Vagina (tissue), 2 donors: ENCODE data around the gene CHD6.

Source experiments
- CTCF ChIP-seq, 3 experiments: fragments of 450-650 bp in 2 of 3; fragments of 200-600 bp in 1 of 3; sonication (generic) in 1 of 3; IDR thresholded peaks; one replicate each; pipeline ENCODE4 v1.5.1; 2017 to 2019; ENCODE audit warnings: antibody characterized with exemption in 3 of 3, mild to moderate bottlenecking in 2 of 3, moderate library complexity in 2 of 3
- POLR2A ChIP-seq, 2 donors: fragments of 450-650 bp; IDR thresholded peaks; one replicate each; pipeline ENCODE4 v1.6.1; 2017; ENCODE audit warnings: antibody characterized with exemption in 2 of 2, mild to moderate bottlenecking in 2 of 2, moderate library complexity in 2 of 2
- POLR2AphosphoS5 ChIP-seq, 2 donors: sonication (generic); formaldehyde crosslinking; IDR thresholded peaks; one replicate each; pipeline ENCODE4 v1.9.0; 2017; ENCODE audit warnings: antibody characterized with exemption in 2 of 2, mild to moderate bottlenecking in 2 of 2, low read depth in 1 of 2; ENCODE audit not compliant: insufficient read depth in 1 of 2

DNA sequence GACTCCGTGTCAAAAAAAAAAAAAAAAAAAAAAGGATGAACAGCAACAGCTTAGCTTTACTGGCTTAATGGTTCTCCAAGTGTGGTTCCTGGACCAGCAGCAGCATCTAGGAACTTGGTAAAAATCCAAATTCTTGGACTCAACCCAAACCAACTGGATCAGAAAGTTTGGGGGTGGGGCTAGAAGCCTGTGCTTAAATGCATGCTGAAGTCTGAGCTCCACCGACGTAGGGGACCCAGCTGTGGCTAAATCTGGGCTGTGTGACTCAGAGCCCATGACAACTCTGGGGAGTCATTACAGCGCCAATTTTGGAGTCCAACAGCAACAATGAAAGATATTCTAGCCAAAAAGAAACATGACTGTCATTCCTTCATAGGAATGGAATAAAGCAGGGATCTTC is 13.6 kb upstream of the CHD6 start:
- TF ChIP-seq CTCF (IDR thresholded peaks at IDR 0.05) (no peak), POLR2AphosphoS5 (IDR thresholded peaks at IDR 0.05; ENCODE audit: insufficient read depth in 1 of 2, low read depth in 1 of 2) (no peak), POLR2A (IDR thresholded peaks at IDR 0.05) (no peak)
